CD14-positive monocyte (primary cell): Measurements from ENCODE around the gene CLCN2. TPM values are rescaled to one million over a fixed set of nuclear protein-coding genes. Genes with fewer than 3 reads are reported as not detected.

Experiments used
- DNase-seq, 3 donors: peaks; one replicate each; pipeline ENCODE4 v3.0.0-alpha.2; 2011 to 2022
- H2AFZ ChIP-seq: 2 replicates; pipeline ENCODE4 v1.6.0; 2012; ENCODE audit warnings: mild to moderate bottlenecking, low read depth, low read length, inconsistent platforms; ENCODE audit not compliant: insufficient read depth, poor library complexity, severe bottlenecking
- H3K27ac ChIP-seq, 2 donors: 1 replicate in 1 of 2; 2 replicates in 1 of 2; pipeline ENCODE4 v1.5.1; 2012 to 2013; ENCODE audit warnings: low read length in 2 of 2, control low read depth in 1 of 2, inconsistent platforms in 1 of 2, low read depth in 1 of 2, mild to moderate bottlenecking in 1 of 2
- H3K27me3 ChIP-seq, 2 donors: one replicate each; pipeline versions ENCODE4 v1.6.0 to v1.6.1; 2011 to 2013; ENCODE audit warnings: low read length in 2 of 2; ENCODE audit not compliant: control insufficient read depth in 2 of 2, insufficient read depth in 2 of 2
- H3K36me3 ChIP-seq, 2 donors: replicated peaks in 1 of 2; 1 replicate in 1 of 2; 2 replicates in 1 of 2; pipeline versions ENCODE4 v1.5.1 to v1.6.1; 2012 to 2013; ENCODE audit warnings: low read length in 2 of 2, control low read depth in 1 of 2, inconsistent platforms in 1 of 2, mild to moderate bottlenecking in 1 of 2; ENCODE audit not compliant: insufficient read depth in 2 of 2, control insufficient read depth in 1 of 2
- H3K4me1 ChIP-seq, 2 donors: 1 replicate in 1 of 2; 2 replicates in 1 of 2; pipeline versions ENCODE4 v1.5.1 to v1.6.1; 2012 to 2013; ENCODE audit warnings: low read length in 2 of 2, control low read depth in 1 of 2, inconsistent platforms in 1 of 2, mild to moderate bottlenecking in 1 of 2, moderate library complexity in 1 of 2; ENCODE audit not compliant: insufficient read depth in 2 of 2, control insufficient read depth in 1 of 2
- H3K4me2 ChIP-seq: replicated peaks from 2 replicates; pipeline ENCODE3; 2012; ENCODE audit warnings: low read length, moderate library complexity, mild to moderate bottlenecking; ENCODE audit not compliant: poor library complexity, severe bottlenecking; ENCODE audit errors: extremely low read depth
- H3K4me3 ChIP-seq, 3 experiments: fragments of 200-600 bp in 1 of 3; sonication (generic) in 1 of 3; replicated peaks in 1 of 3; 1 replicate in 2 of 3; 2 replicates in 1 of 3; pipeline ENCODE4 v1.5.1; 2011 to 2013; ENCODE audit warnings: low read length in 3 of 3, mild to moderate bottlenecking in 3 of 3, control low read depth in 2 of 3, low read depth in 2 of 3, inconsistent platforms in 1 of 3, moderate library complexity in 1 of 3
- H3K79me2 ChIP-seq: 2 replicates; pipeline ENCODE4 v1.6.0; 2012; ENCODE audit warnings: mild to moderate bottlenecking, control low read depth, inconsistent platforms, low read length, moderate library complexity; ENCODE audit not compliant: insufficient read depth
- H3K9ac ChIP-seq: 2 replicates; pipeline ENCODE4 v1.6.0; 2017; ENCODE audit warnings: low read length, mild to moderate bottlenecking; ENCODE audit not compliant: insufficient read depth, poor library complexity, severe bottlenecking
- H3K9me3 ChIP-seq, 2 donors: replicated peaks in 1 of 2; 1 replicate in 1 of 2; 2 replicates in 1 of 2; pipeline versions ENCODE4 v1.5.1 to v1.6.1; 2012 to 2013; ENCODE audit warnings: low read length in 2 of 2, control low read depth in 1 of 2; ENCODE audit not compliant: control insufficient read depth in 1 of 2, insufficient read depth in 1 of 2
- H4K20me1 ChIP-seq: 2 replicates; pipeline ENCODE4 v1.6.0; 2012; ENCODE audit warnings: mild to moderate bottlenecking, low read length, control low read depth, moderate library complexity; ENCODE audit not compliant: insufficient read depth
- H3K27ac Mint-ChIP-seq, 7 donors: one replicate each; pipeline ENCODE4 v1.8.0; 2020; ENCODE audit warnings: mild to moderate bottlenecking in 7 of 7, mixed read lengths in 7 of 7, moderate library complexity in 6 of 7, inconsistent platforms in 2 of 7
- H3K27me3 Mint-ChIP-seq, 3 donors: one replicate each; pipeline ENCODE4 v1.8.0; 2021 to 2022; ENCODE audit warnings: low read depth in 3 of 3, mild to moderate bottlenecking in 3 of 3, mixed read lengths in 3 of 3, moderate library complexity in 3 of 3, inconsistent platforms in 1 of 3
- H3K36me3 Mint-ChIP-seq, 2 donors: one replicate each; pipeline ENCODE4 v1.8.0; 2020; ENCODE audit warnings: mixed read lengths in 2 of 2, inconsistent platforms in 1 of 2, mild to moderate bottlenecking in 1 of 2
- H3K4me1 Mint-ChIP-seq: one replicate; pipeline ENCODE4 v1.8.0; 2020; ENCODE audit warnings: mild to moderate bottlenecking, mixed read lengths
- H3K4me3 Mint-ChIP-seq, 2 donors: one replicate each; pipeline ENCODE4 v1.8.0; 2020; ENCODE audit warnings: mild to moderate bottlenecking in 2 of 2, mixed read lengths in 2 of 2, moderate library complexity in 1 of 2
- H3K9me3 Mint-ChIP-seq, 7 donors: one replicate each; pipeline ENCODE4 v1.8.0; 2020 to 2022; ENCODE audit warnings: mixed read lengths in 7 of 7, mild to moderate bottlenecking in 6 of 7, moderate library complexity in 6 of 7, inconsistent platforms in 2 of 7
- WGBS: methylation state at CpG from one replicate; pipeline ENCODE4 v1.1.5; 2013; ENCODE audit warnings: missing lambda C conversion rate; ENCODE audit not compliant: insufficient coverage; 5-methylcytosine and 5-hydroxymethylcytosine counted together
- intact Hi-C, 2 donors: fragments of 100-400 bp; cut with micrococcal nuclease; formaldehyde crosslinking; loops; one replicate each; pipeline versions ENCODE4 v1.15.0 to v1.15.1; 2023
- polyA plus RNA-seq, 3 donors: library from polyadenylated mRNA; depleted of rRNA in 1 of 3; unstranded in 2 of 3; stranded (reverse) in 1 of 3; fragments of 300-500 nt in 2 of 3; fragments of >200 nt in 1 of 3; fragmentation: Illumina TruSeq in 2 of 3; gene quantifications; 1 replicate in 2 of 3; 2 replicates in 1 of 3; pipeline ENCODE4 v1.2.3, GENCODE V29; 2012 to 2021
- TF ChIP-seq, protein P1 (sequence below): fragments of 200-600 bp; IDR thresholded peaks from one replicate; pipeline ENCODE4 v1.8.0; 2022; ENCODE audit warnings: antibody characterized with exemption, mild to moderate bottlenecking

Gene CLCN2
- polyA plus RNA-seq, 3 donors = 0.16 to 2.7 TPM; not detected in 1

DNA sequence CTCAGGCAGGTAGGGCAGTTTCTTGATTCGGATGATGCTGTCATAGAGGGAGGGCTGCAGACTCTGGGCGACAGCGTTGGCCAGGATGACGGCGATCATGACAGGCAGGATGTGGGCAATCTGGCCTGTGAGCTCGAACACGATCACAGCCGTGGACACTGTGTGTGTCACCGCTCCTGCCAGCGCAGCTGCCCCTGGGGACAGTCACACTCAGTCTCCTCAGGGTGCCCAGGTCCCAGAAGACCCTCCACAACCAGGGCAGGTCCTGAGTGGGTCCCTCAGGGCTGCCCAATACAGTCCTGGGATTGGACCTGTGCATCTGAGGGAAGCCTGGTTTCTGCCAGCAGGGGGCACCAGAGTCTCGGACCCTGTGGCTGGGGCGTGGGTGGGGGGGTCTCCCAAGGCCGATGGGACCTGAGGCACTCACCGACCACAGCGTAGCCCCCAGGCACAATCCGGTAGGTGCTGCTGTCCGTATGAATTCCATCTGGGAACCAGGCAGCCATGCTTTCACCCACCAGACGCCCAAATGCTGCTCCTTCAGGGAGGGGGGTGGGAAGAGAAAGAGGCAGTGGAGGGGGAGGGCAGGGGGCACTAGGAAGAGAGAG is 7.2 kb downstream of the CLCN2 start:
- peak; percentile 29 to 48 (median 40) for DNase-seq
- no peaks in the 10 kb centered on the region for H4K20me1 ChIP-seq
- H3K27ac Mint-ChIP-seq = no peak overlapping the region
- H3K36me3 Mint-ChIP-seq = no peaks in the 10 kb centered on the region
- H3K79me2 ChIP-seq = no peaks in the 10 kb centered on the region
- TF ChIP-seq, protein P1, sequence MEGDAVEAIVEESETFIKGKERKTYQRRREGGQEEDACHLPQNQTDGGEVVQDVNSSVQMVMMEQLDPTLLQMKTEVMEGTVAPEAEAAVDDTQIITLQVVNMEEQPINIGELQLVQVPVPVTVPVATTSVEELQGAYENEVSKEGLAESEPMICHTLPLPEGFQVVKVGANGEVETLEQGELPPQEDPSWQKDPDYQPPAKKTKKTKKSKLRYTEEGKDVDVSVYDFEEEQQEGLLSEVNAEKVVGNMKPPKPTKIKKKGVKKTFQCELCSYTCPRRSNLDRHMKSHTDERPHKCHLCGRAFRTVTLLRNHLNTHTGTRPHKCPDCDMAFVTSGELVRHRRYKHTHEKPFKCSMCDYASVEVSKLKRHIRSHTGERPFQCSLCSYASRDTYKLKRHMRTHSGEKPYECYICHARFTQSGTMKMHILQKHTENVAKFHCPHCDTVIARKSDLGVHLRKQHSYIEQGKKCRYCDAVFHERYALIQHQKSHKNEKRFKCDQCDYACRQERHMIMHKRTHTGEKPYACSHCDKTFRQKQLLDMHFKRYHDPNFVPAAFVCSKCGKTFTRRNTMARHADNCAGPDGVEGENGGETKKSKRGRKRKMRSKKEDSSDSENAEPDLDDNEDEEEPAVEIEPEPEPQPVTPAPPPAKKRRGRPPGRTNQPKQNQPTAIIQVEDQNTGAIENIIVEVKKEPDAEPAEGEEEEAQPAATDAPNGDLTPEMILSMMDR = peak; percentile 86
- intact Hi-C loops = no loop called here
- peaks cover 2 to 8% (median 4%) of the 10 kb centered on the region in 3 donors for H3K27me3 Mint-ChIP-seq
- 49% methylated on average over 16 of the region's 18 CpGs for WGBS
- no peaks in the 10 kb centered on the region for H3K36me3 ChIP-seq
- H3K4me1 ChIP-seq = no peaks in the 10 kb centered on the region
- no peaks in the 10 kb centered on the region for H3K27me3 ChIP-seq
- H3K9me3 Mint-ChIP-seq = peaks cover 0 to 1% (median 0%) of the 10 kb centered on the region in 7 donors
- H3K4me1 Mint-ChIP-seq = no peaks in the 10 kb centered on the region
- H3K9ac ChIP-seq = no peak overlapping the region
- H2AFZ ChIP-seq = no peak overlapping the region
- no peak overlapping the region for H3K4me2 ChIP-seq
- H3K4me3 Mint-ChIP-seq = no peak overlapping the region
- no peak overlapping the region for H3K27ac ChIP-seq
- H3K4me3 ChIP-seq = no peak overlapping the region
- no peaks in the 10 kb centered on the region for H3K9me3 ChIP-seq

DNA sequence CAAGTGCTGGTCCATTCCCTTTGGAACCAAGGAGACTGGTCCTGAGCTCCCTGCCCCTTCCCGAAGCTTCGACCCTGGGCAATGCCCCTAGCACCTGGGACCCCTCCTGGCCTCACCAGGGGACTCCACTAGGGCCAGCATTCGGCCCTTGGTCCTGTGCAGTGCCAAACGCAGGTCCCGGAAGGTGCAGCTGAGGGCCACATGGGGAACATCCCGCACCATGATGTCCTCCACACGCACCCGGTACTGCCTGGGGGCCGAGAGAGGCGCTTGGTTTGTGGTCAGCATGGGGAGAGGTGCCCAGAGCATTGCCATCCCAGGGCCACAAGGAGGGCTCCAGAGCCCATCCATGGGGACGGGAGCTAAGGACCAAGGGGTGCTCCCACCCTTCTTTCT is 7.9 kb downstream of the CLCN2 start:
- Mint-ChIP-seq H3K4me1 (no peaks in the 10 kb centered on the region), H3K9me3 (peaks cover 0 to 1% (median 0%) of the 10 kb centered on the region in 7 donors), H3K27me3 (peaks cover 0 to 8% (median 3%) of the 10 kb centered on the region in 3 donors), H3K4me3 (no peak overlapping the region), H3K36me3 (no peaks in the 10 kb centered on the region), H3K27ac (no peak overlapping the region)
- H3K4me1 ChIP-seq = no peaks in the 10 kb centered on the region
- no peaks in the 10 kb centered on the region for H3K36me3 ChIP-seq
- no peak overlapping the region for H3K9ac ChIP-seq
- H3K4me3 ChIP-seq = no peak overlapping the region
- no peak overlapping the region for H2AFZ ChIP-seq
- H4K20me1 ChIP-seq = no peaks in the 10 kb centered on the region
- no peak overlapping the region for H3K27ac ChIP-seq
- intact Hi-C loops = no loop called here
- no peak for DNase-seq
- TF ChIP-seq, protein P1 = no peak
- no peaks in the 10 kb centered on the region for H3K79me2 ChIP-seq
- H3K4me2 ChIP-seq = no peak overlapping the region
- no peaks in the 10 kb centered on the region for H3K27me3 ChIP-seq
- no peaks in the 10 kb centered on the region for H3K9me3 ChIP-seq
- 97% methylated on average over 11 of the region's 11 CpGs for WGBS
